MM.1S (cell line): Measurements from ENCODE around the gene SLC1A1.

Experiments used
- DNase-seq: peaks from one replicate; pipeline ENCODE4 v3.0.0-alpha.2; 2015
- H2AFZ ChIP-seq: fragments of 300-600 bp; sonication (generic); 2 replicates; pipeline ENCODE4 v1.6.0; 2016; ENCODE audit warnings: antibody characterized with exemption, low read length
- H3F3A ChIP-seq: fragments of 300-600 bp; sonication (generic); 2 replicates; pipeline ENCODE4 v1.6.1; 2016; ENCODE audit warnings: mild to moderate bottlenecking, antibody characterized with exemption, low read length, moderate library complexity, mixed read lengths; ENCODE audit not compliant: insufficient read depth
- H3K27ac ChIP-seq: fragments of 300-600 bp; sonication (generic); 2 replicates; pipeline ENCODE4 v1.5.1; 2016; ENCODE audit warnings: mild to moderate bottlenecking, low read length
- H3K27me3 ChIP-seq: fragments of 300-600 bp; sonication (generic); replicated peaks from 2 replicates; pipeline ENCODE4 v1.6.0; 2016; ENCODE audit warnings: low read length; ENCODE audit not compliant: insufficient read depth
- H3K36me3 ChIP-seq: fragments of 300-600 bp; sonication (generic); replicated peaks from 2 replicates; pipeline ENCODE4 v1.6.1; 2016; ENCODE audit warnings: mild to moderate bottlenecking, low read length, mixed read lengths; ENCODE audit not compliant: insufficient read depth
- H3K4me1 ChIP-seq: fragments of 300-600 bp; sonication (generic); 2 replicates; pipeline ENCODE4 v1.6.1; 2016; ENCODE audit warnings: low read length, mixed read lengths
- H3K4me2 ChIP-seq: fragments of 300-600 bp; sonication (generic); 2 replicates; pipeline ENCODE4 v1.6.0; 2016; ENCODE audit warnings: low read depth, low read length
- H3K4me3 ChIP-seq: fragments of 300-600 bp; sonication (generic); 2 replicates; pipeline ENCODE4 v1.5.1; 2016; ENCODE audit warnings: low read length, mixed read lengths
- H3K79me2 ChIP-seq: fragments of 300-600 bp; sonication (generic); 2 replicates; pipeline ENCODE4 v1.6.1; 2016; ENCODE audit warnings: mixed run types, low read length, mixed read lengths
- H3K9ac ChIP-seq: fragments of 300-600 bp; sonication (generic); 2 replicates; pipeline ENCODE4 v1.6.1; 2016; ENCODE audit warnings: low read length, mixed read lengths
- H3K9me2 ChIP-seq: fragments of 300-600 bp; sonication (generic); replicated peaks from 2 replicates; pipeline ENCODE4 v1.6.1; 2016; ENCODE audit warnings: mild to moderate bottlenecking, low read length, mixed read lengths; ENCODE audit not compliant: insufficient read depth
- H3K9me3 ChIP-seq: fragments of 300-600 bp; sonication (generic); replicated peaks from 2 replicates; pipeline ENCODE4 v1.6.1; 2016; ENCODE audit warnings: mild to moderate bottlenecking, low read length, mixed read lengths; ENCODE audit not compliant: insufficient read depth
- H4K20me1 ChIP-seq: fragments of 300-600 bp; sonication (generic); 2 replicates; pipeline ENCODE4 v1.6.1; 2016; ENCODE audit warnings: mild to moderate bottlenecking, low read length, moderate library complexity, mixed read lengths; ENCODE audit not compliant: insufficient read depth
- EZH2 ChIP-seq: fragments of 300-600 bp; sonication (generic); optimal IDR thresholded peaks from 2 replicates; pipeline ENCODE3; 2017; ENCODE audit warnings: low read depth, mild to moderate bottlenecking, antibody characterized with exemption, low read length, mixed read lengths
- EZH2phosphoT487 ChIP-seq: fragments of 300-600 bp; sonication (generic); IDR thresholded peaks from 2 replicates; pipeline ENCODE4 v1.6.1; 2018; ENCODE audit warnings: antibody characterized with exemption, low read length
- TF ChIP-seq, protein P1 (sequence below): fragments of 300-600 bp; sonication (generic); IDR thresholded peaks from 2 replicates; pipeline ENCODE4 v1.5.1; 2016; ENCODE audit warnings: antibody characterized with exemption, low read length, mixed read lengths

Gene SLC1A1

DNA sequence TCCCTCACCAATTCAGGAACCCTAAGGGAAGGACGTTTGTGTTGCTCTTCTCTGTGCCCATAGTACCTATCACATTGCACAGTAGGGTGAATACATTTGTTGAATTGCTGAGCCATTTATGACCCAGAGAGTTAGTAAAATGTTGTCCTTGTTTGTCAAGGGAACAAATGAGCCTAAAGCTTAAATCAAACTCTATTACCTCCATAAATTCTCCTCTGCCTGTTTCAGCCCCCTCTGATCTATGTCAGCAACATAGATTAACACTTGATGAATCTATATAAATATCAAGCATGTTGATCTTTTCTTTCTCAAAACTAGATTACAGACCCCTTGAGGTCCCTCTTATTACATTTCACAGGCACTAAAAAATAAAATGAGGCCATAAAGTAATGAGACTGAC is 7.1 kb downstream of the SLC1A1 start:
- no peak overlapping the region for H3K4me3 ChIP-seq
- no peaks in the 10 kb centered on the region for H3K79me2 ChIP-seq
- no peaks in the 10 kb centered on the region for H3K9me2 ChIP-seq
- no peaks in the 10 kb centered on the region for H3K4me1 ChIP-seq
- no peaks in the 10 kb centered on the region for H3K27me3 ChIP-seq
- H3K4me2 ChIP-seq = no peak overlapping the region
- no peak overlapping the region for H3K27ac ChIP-seq
- no peak overlapping the region for H3K9ac ChIP-seq
- no peaks in the 10 kb centered on the region for H3K9me3 ChIP-seq
- H4K20me1 ChIP-seq = no peaks in the 10 kb centered on the region
- no peaks in the 10 kb centered on the region for H3K36me3 ChIP-seq
- DNase-seq = no peak
- no peaks in the 10 kb centered on the region for H3F3A ChIP-seq
- TF ChIP-seq, protein P1, sequence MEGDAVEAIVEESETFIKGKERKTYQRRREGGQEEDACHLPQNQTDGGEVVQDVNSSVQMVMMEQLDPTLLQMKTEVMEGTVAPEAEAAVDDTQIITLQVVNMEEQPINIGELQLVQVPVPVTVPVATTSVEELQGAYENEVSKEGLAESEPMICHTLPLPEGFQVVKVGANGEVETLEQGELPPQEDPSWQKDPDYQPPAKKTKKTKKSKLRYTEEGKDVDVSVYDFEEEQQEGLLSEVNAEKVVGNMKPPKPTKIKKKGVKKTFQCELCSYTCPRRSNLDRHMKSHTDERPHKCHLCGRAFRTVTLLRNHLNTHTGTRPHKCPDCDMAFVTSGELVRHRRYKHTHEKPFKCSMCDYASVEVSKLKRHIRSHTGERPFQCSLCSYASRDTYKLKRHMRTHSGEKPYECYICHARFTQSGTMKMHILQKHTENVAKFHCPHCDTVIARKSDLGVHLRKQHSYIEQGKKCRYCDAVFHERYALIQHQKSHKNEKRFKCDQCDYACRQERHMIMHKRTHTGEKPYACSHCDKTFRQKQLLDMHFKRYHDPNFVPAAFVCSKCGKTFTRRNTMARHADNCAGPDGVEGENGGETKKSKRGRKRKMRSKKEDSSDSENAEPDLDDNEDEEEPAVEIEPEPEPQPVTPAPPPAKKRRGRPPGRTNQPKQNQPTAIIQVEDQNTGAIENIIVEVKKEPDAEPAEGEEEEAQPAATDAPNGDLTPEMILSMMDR = no peak
- TF ChIP-seq EZH2 = no peak
- TF ChIP-seq EZH2phosphoT487 = no peak
- H2AFZ ChIP-seq = no peak overlapping the region

- Histone ChIP-seq H3K79me2 (no peaks in the 10 kb centered on the region), H3K36me3 (no peaks in the 10 kb centered on the region), H4K20me1 (no peaks in the 10 kb centered on the region), H3F3A (no peaks in the 10 kb centered on the region), H2AFZ (no peak overlapping the region), H3K4me2 (no peak overlapping the region), H3K27ac (no peak overlapping the region), H3K9me2 (no peaks in the 10 kb centered on the region), H3K4me1 (no peaks in the 10 kb centered on the region), H3K9me3 (no peaks in the 10 kb centered on the region), H3K4me3 (no peak overlapping the region), H3K9ac (no peak overlapping the region), H3K27me3 (no peaks in the 10 kb centered on the region)
- DNase-seq = no peak
- TF ChIP-seq EZH2 (no peak), EZH2phosphoT487 (no peak)
- TF ChIP-seq, protein P1 = no peak
Measured at GRCh38 chr9:4497855-4498254, 7.6 kb downstream of the SLC1A1 start.

DNA sequence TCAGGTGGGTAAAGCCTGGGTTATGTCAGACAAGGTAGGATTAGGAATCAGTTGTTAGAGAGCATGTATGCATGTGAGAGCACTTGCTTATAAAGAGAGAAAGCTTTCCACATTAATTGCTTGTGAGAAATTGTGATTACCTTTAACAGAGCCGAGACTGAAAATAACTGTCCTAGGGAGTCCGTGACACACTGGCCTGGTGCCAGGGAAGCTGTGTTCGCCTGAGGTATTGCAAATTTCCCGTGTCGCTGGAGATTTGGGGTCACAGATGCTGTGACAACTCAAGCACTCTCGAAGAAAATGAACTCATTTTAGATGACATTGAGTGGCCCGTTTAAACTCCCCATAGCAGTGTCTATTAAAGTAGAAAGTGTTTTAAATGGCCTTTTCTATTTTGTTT is 9.6 kb downstream of the SLC1A1 start:
- Histone ChIP-seq H3K4me3 (no peak overlapping the region), H3K36me3 (no peaks in the 10 kb centered on the region), H3K27ac (no peak overlapping the region), H3K4me2 (no peak overlapping the region), H3K79me2 (no peaks in the 10 kb centered on the region), H3K9me3 (no peaks in the 10 kb centered on the region), H3F3A (no peaks in the 10 kb centered on the region), H4K20me1 (no peaks in the 10 kb centered on the region), H3K27me3 (no peaks in the 10 kb centered on the region), H2AFZ (no peak overlapping the region), H3K9me2 (no peaks in the 10 kb centered on the region), H3K9ac (no peak overlapping the region), H3K4me1 (no peaks in the 10 kb centered on the region)
- TF ChIP-seq, protein P1 = no peak
- no peak for TF ChIP-seq EZH2phosphoT487
- TF ChIP-seq EZH2 = no peak
- DNase-seq = no peak

DNA sequence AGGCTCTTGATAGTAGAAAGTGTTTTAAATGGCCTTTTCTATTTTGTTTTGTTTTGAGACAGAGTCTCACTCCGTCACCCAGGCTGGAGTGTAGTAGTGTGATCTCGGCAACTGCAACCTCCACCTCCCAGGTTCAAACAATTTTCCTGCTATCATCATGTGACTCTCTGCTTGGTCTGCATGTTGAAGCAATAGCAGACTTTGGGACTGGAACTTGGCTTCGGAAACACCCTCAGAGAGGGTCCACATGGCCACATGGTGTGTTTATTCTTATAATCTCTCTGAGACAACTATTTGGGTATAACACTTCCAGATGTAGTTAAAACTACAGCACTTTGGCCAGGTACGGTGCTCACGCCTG is 10.9 kb downstream of the SLC1A1 start:
- TF ChIP-seq EZH2 (no peak), EZH2phosphoT487 (no peak)
- TF ChIP-seq, protein P1 = no peak
- no peak overlapping the region for H3K4me2 ChIP-seq
- H3K27ac ChIP-seq = no peak overlapping the region
- no peaks in the 10 kb centered on the region for H3K4me1 ChIP-seq
- no peak overlapping the region for H3K4me3 ChIP-seq
- H4K20me1 ChIP-seq = no peaks in the 10 kb centered on the region
- DNase-seq = no peak
- no peak overlapping the region for H2AFZ ChIP-seq
- H3K27me3 ChIP-seq = no peaks in the 10 kb centered on the region
- H3K9me3 ChIP-seq = no peaks in the 10 kb centered on the region
- H3K36me3 ChIP-seq = no peaks in the 10 kb centered on the region
- H3K79me2 ChIP-seq = no peaks in the 10 kb centered on the region
- no peak overlapping the region for H3K9ac ChIP-seq
- no peaks in the 10 kb centered on the region for H3K9me2 ChIP-seq
- no peaks in the 10 kb centered on the region for H3F3A ChIP-seq
